Kasumi-1 (cell line): ENCODE data around the gene INS.

Source experiments
- DNase-seq, 2 experiments: peaks; one replicate each; lab custom pipeline; 2025; lab: John Stamatoyannopoulos, UW

Gene INS

DNA sequence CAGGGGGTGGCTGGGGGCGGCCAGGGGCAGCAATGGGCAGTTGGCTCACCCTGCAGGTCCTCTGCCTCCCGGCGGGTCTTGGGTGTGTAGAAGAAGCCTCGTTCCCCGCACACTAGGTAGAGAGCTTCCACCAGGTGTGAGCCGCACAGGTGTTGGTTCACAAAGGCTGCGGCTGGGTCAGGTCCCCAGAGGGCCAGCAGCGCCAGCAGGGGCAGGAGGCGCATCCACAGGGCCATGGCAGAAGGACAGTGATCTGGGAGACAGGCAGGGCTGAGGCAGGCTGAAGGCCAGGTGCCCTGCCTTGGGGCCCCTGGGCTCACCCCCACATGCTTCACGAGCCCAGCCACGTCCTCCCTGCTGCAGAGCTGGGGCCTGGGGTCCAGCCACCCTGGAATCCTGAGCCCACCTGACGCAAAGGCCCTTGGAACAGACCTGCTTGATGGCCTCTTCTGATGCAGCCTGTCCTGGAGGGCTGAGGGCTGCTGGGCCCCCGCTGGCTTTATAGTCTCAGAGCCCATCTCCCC, at the start of gene INS:
INS (minus strand) TSS at position 474 of the 524 bp plus-strand sequence; CDS start at position 236, 238 bp downstream.
- no peak for DNase-seq

GRCh38 chr11:2210366-2211112, 49.5 kb upstream of the INS start:
- DNase-seq: no peak

DNA sequence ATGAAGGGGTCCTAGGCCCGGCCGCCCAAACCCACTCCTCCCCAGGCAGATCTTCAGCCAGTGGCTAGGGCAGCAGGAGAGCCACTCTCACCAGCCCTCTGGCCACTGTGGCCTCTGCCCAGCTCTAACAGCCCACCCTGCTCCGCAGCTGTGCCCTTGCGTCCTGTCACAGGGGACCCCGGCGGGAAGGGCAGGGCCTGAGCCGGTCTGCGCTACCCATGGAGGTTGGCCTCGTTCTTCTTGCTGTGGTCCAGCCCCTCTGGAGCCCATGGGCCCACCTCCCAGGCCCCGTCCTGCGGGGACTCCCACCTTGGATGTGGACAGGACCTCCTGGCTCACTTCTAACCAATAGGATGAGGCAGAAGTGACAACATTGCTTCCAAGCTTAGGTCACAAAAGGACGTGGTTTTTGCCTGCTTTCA, 48.9 kb upstream of the INS start:
- DNase-seq: no peak

GRCh38 chr11:2209370-2209801, 48.4 kb upstream of the INS start:
- no peak for DNase-seq

DNA sequence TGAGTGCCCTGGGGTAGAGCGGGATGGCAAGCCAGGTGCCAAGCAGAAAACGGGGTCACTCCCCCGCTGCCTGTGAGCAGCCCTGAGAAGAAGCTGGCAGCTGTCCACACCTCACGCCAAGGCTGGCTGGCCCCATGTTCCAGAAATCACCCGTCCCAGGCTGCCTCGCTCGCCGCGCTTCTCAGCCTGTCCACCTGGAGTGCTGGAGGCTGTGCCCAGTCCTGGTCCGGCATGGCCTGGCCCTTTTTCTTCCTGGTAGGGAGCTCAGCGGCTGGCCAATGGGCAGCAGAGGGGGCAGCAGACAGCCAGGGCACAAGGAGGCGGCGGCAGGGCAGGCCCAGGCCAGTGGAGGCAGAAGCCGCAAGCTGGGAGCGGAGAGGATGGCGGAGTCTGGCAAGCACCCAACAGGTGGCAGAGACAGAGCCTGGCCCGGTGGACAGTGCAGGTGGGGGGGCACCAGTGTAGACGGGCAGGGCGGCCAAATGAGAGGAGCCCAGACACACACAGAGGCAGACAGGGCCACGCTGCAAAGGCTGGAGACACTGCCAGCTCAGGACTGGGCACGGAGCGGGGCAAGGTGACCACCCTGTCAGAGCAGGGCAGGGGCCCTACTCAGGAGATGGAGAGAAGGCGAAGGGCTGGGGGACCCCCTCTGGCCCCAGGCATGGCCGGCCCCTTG, 47.8 kb upstream of the INS start:
- no peak for DNase-seq

DNA sequence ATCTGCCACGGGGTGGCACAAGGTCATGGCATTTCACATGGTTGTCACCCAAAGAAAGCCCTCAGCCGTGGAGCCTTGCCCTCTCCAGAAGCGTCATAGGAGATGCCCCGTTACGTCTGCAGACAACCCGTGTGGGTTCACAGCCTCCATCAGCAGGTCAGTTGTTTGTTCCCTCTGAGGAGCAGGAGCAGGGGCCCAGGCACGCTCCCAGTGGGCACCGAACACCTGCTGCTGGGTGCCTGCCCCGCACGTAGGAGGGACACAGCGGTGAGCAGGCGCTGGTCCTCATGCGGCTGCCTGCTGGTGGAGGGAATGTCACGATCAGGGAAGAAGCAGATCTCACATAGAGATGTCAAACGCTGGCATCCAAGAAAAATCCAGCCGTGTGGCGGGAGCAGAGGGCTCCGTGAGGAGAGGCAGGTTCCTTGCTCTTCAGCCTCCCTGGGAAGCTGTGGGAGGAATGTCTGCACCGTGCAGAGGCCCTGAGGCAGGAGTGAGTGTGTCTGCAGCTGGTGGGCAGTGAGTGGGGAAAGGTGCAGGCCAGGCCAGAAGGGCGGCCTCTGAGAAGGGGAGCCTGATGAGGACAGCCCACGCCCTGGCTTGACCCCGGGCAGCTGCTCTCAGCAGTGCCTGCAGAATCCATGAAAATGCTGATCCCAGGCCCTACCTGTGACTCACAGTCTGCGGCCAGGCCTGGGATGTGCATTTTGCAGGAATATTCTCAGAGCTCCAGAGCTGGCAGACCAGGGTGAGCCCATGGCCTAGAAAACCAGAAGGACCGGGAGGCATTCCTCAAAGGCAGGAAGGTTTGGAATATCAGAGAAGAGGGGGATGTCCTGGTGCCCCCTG, 47.0 kb upstream of the INS start:
- DNase-seq: no peak

- no peak for DNase-seq
Measured at GRCh38 chr11:2207212-2207611, 46.2 kb upstream of the INS start.

GRCh38 chr11:2205981-2206690, 45.1 kb upstream of the INS start:
- DNase-seq: no peak

DNA sequence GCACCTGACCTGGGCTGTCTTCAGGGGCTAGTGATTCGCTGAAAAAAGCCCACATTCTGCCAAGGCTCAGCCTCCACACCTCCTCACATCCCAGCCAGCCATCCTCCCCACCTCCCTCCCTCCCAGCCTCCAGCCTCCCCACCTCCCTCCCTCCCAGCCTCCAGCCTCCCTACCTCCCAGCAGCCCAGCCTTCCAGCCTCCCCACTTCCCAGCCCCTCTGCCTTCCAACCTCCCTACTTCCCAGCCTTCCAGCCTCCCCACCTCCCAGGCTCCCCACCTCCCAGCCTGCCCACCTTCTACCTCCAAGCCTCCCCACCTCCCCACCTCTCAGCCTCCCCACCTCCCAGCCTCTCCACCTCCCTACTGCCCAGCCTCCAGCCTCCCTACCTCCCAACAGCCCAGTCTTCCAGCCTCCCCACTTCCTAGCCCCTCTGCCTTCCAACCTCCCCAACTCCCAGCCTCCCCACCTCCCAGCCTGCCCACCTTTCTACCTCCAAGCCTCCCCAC, 44.3 kb upstream of the INS start:
- no peak for DNase-seq

GRCh38 chr11:2204361-2205213, 43.6 kb upstream of the INS start:
- no peak for DNase-seq

- no peak for DNase-seq
Measured at GRCh38 chr11:2203440-2204259, 42.6 kb upstream of the INS start.

DNA sequence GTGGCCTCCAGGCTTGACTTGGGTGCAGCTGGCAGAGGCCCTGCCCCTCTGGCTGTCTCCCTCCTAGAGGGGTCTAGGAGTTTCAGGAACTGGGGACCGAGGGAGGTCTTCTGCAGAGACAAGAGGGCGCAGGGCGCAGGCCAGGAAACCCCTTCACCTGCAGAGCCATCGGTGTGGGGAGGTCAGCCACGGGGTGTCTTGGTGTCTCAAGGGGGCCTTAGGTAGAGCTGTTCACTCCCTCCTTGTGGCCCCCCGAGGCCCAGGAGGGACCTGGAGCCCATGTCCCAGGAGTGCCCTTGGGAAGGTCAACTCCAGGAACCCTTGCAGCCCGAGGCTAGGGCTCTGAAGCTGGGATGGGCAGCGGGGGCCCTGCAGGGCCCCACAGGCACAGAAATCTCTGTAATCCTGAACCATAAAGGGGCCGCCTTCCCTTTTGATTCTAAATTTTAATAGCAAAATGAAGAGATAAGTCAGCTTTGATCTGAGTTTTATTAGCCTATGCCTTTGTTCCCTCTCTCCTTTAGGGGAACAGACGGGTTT, 42.0 kb upstream of the INS start:
- DNase-seq: no peak

DNA sequence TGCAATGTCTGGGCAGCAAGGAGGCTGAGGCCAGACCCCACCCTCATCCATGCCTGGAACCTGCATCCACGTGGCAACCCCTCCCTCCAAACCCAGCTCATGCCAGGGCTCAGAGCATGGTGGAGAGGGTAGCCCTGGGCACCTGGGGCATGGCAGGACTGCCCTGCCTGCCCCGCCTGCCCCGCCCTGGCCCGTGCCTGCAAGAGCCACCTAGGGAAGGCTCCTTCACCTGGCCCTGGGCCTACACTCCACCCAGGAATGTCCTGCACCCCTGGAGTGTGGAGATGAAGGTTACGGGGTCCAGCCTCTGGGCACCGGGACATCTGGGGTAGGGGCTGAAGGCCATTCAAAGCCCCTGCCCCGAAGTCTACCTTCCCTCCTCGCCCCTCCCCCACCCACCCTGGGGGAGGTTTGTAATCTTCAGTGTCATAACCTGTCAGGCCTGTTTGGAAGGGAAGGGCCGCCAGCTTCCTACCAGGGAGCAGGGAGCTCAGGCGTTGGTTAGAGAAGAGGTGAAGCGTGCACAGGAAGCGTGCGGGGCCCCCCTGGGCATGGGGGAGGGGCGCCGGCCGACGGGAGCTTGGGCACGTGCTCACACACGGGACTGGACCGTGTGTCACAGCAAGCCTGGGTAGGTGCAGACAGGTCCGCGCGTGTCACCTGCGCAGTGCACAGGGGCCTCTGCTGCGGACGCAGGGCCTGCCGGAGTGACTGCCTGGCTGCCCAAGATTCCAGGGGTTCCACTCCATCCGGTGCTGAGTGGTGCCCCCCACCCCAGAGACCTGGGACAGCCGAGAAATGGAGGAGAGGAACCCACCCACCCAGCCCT, 41.3 kb upstream of the INS start:
- DNase-seq: no peak

- DNase-seq: no peak
Measured at GRCh38 chr11:2201542-2201941, 40.5 kb upstream of the INS start.

GRCh38 chr11:2200957-2201519, 40.0 kb upstream of the INS start:
- DNase-seq: no peak

GRCh38 chr11:2200536-2200935, 39.5 kb upstream of the INS start:
- DNase-seq: no peak

DNA sequence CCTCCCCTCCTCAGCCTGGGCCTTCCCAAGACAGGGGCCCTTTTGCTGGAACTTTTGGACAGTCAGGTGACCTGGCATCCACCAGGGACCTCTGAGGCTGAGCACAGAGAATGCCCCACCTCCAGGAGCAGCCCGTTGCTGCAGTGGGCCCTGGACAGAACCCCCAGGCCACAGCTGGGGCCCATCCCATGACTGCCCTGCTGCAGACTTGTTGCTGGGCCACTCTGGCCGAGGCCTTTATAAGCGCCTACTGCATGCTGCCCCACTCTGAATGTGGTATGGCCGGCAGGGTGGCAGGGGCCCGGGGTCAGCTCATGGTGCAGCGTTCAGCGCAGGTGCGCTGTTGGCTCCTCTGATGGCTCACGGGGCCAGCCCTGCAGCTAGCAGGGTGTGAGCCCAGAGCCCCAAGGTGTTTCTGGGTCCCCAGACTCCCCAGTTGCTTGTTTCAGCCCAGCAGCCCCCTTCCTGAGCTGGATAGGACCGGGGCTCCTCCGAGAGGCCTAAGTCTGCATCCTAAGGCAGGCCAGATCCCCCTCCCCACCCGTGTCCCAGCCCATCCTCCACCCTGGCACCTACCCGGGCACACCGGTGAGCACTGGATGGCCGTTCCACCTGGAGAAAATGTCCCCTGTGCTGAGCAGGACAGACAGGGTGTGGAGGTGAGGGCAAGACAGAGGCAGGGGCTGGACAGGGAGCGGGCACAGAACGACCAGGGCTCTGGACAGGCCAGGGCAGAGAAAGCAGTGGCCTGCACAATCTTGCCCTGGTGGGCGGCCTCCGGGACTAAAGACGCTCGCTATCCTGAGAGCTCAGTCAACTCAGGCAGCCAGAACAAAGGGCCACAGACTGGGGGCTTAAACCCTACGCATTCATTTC, 38.7 kb upstream of the INS start:
- DNase-seq: no peak
